ENCODE results near the gene UGT1A4. TPM values are rescaled to one million over a fixed set of nuclear protein-coding genes. Genes with fewer than 3 reads are reported as not detected.

Gene UGT1A4
- total and polyA plus RNA-seq, 2 of the 8 experiments (the other 6 are each of a cell fraction or from before 2014, with no cell fraction given), result not detected

DNA sequence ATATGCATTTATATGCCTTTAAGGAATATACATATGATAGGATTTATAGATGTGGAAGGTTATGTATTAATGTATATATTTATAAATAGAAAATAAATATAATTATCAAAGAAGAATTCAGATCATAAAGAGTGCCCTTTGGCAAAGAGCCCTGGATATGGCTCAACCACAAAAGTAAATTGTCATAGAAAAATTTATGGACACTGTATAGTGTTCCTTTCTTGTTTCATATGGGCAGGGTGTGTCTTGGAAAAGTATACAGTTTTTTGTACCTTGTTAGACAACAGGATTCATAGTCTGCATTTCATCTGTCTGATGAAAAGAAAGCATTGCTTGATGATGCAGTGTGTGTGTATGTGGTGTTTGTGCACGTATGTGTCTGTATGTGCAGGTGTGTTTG, 33.9 kb upstream of the UGT1A4 start:
- Histone ChIP-seq H3K23me2 (ENCODE audit: low read depth, low read length) (no peaks in the 10 kb centered on the region), H4K91ac (replicated peaks; ENCODE audit: insufficient read length, low read length) (no peak overlapping the region), H3K4me3 (ENCODE audit: extremely low read depth in 1 of 4, insufficient read depth in 2 of 4, low read depth in 3 of 4, low read length in 4 of 4) (no peak overlapping the region), H3K4me1 (replicated peaks in 1 of 4; ENCODE audit: control insufficient read depth in 3 of 4, insufficient read depth in 4 of 4, low read length in 3 of 4) (peaks cover 0 to 6% (median 0%) of the 10 kb centered on the region in 4 experiments; a peak in 1 of 7 replicates), H4K5ac (ENCODE audit: insufficient read length, low read depth, low read length) (no peak overlapping the region), H3K23ac (ENCODE audit: insufficient read length) (no peak overlapping the region), H4K20me1 (replicated peaks in 1 of 2; ENCODE audit: control insufficient read depth in 1 of 2, insufficient read depth in 2 of 2, low read length in 2 of 2) (no peaks in the 10 kb centered on the region), H2BK5ac (ENCODE audit: low read depth, low read length) (no peak overlapping the region), H2BK15ac (ENCODE audit: low read length) (no peak overlapping the region), H3K56ac (replicated peaks; ENCODE audit: insufficient read length, low read depth, low read length) (no peak overlapping the region), H2BK12ac (ENCODE audit: low read depth, low read length) (no peak overlapping the region), H2AK5ac (ENCODE audit: low read depth, low read length) (no peak overlapping the region), H2AFZ (ENCODE audit: low read length) (no peak overlapping the region), H2BK120ac (replicated peaks; ENCODE audit: low read depth, low read length) (no peak overlapping the region), H4K8ac (ENCODE audit: extremely low read depth, insufficient read depth, low read length) (no peak overlapping the region), H3K18ac (ENCODE audit: extremely low read depth, low read length) (no peak overlapping the region), H3K36me3 (ENCODE audit: control insufficient read depth in 2 of 4, insufficient read depth in 4 of 4, low read length in 3 of 4) (no peaks in the 10 kb centered on the region), H3K9me3 (ENCODE audit: insufficient read depth in 2 of 2, low read depth in 1 of 2, low read length in 1 of 2) (no peaks in the 10 kb centered on the region), H3K4me2 (ENCODE audit: insufficient read depth in 1 of 2, low read depth in 2 of 2, low read length in 2 of 2) (no peak overlapping the region), H3K14ac (ENCODE audit: insufficient read length) (no peak overlapping the region), H3K27ac (ENCODE audit: low read depth, low read length) (no peak overlapping the region), H3K4ac (replicated peaks; ENCODE audit: insufficient read length, low read depth, low read length) (no peak overlapping the region), H3K79me2 (ENCODE audit: control insufficient read depth in 1 of 2, insufficient read depth in 2 of 2, low read length in 2 of 2) (no peaks in the 10 kb centered on the region), H3K79me1 (ENCODE audit: low read depth, low read length) (no peaks in the 10 kb centered on the region), H2BK20ac (ENCODE audit: low read length) (no peak overlapping the region), H3K27me3 (replicated peaks in 1 of 4; ENCODE audit: control insufficient read depth in 3 of 4, extremely low read depth in 1 of 4, insufficient read depth in 3 of 4, low read length in 3 of 4) (no peaks in the 10 kb centered on the region), H3K9ac (replicated peaks in 1 of 4; ENCODE audit: extremely low read depth in 1 of 4, low read depth in 3 of 4, low read length in 3 of 4) (no peak overlapping the region)
- CTCF ChIA-PET (ENCODE audit: partially characterized antibody), result interaction anchor here (0.7 to 1.2 kb wide), 3 partner anchors 14 to 28 kb away, joined by 3 read pairs; no protein-coding TSS in a partner anchor
- WGBS, 2 experiments (ENCODE audit: extremely low coverage in 1 of 2, insufficient coverage in 1 of 2, insufficient read length in 1 of 2, insufficient replicate concordance in 2 of 2, low coverage in 1 of 2, low lambda C conversion rate in 2 of 2, missing lambda C conversion rate in 1 of 2), result 91% methylated on average over 1 of the region's 1 CpG; no CpG with 5 or more reads in 1 of the 2 experiments
- no peak for FAIRE-seq
- no peak for TF ChIP-seq TEAD4 (IDR thresholded peaks at IDR 0.05; ENCODE audit: low read depth, low read length)
- TF ChIP-seq SUZ12 (IDR thresholded peaks at IDR 0.05; ENCODE audit: low read length), result no peak
- TF ChIP-seq SIX5 (IDR thresholded peaks at IDR 0.05; ENCODE audit: low read depth, low read length), result no peak
- TF ChIP-seq, protein P1, sequence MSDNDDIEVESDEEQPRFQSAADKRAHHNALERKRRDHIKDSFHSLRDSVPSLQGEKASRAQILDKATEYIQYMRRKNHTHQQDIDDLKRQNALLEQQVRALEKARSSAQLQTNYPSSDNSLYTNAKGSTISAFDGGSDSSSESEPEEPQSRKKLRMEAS (IDR thresholded peaks at IDR 0.05), result no peak
- TF ChIP-seq SIRT6 (IDR thresholded peaks at IDR 0.05; ENCODE audit: low read length), result no peak
- TF ChIP-seq RFX5 (IDR thresholded peaks at IDR 0.05; ENCODE audit: borderline replicate concordance, low read depth, low read length), result no peak
- TF ChIP-seq CHD1 (IDR thresholded peaks at IDR 0.05; ENCODE audit: low read depth, low read length), result no peak
- no peak for TF ChIP-seq BCL11A (IDR thresholded peaks at IDR 0.05; ENCODE audit: low read depth in 2 of 2, low read length in 2 of 2)
- TF ChIP-seq RBBP5 (IDR thresholded peaks at IDR 0.05; ENCODE audit: borderline replicate concordance, low read depth, low read length), result no peak
- no peak for TF ChIP-seq MAFK (IDR thresholded peaks at IDR 0.05; ENCODE audit: low read depth, low read length)
- no peak for TF ChIP-seq POLR2AphosphoS5 (IDR thresholded peaks at IDR 0.05; ENCODE audit: low read depth, low read length)
- no peak for TF ChIP-seq CHD2 (IDR thresholded peaks at IDR 0.05; ENCODE audit: low read length)
- TF ChIP-seq JUND (IDR thresholded peaks at IDR 0.05; ENCODE audit: low read length), result no peak
- DNase-seq (ENCODE audit: low read depth in 1 of 2, low spot score in 2 of 2), result no peak
- POLR2A ChIA-PET (ENCODE audit: partially characterized antibody), result no interaction called here
